Muscle of leg (tissue), 11 donors: ENCODE measurements around the gene WDR27. TPM values are rescaled to one million over a fixed set of nuclear protein-coding genes. Genes with fewer than 3 reads are reported as not detected.

Experiments used
- DNase-seq: peaks from one replicate; pipeline ENCODE4 v3.0.0; 2013
- H3K27ac ChIP-seq: one replicate; pipeline ENCODE4 v1.5.1; 2013; ENCODE audit warnings: mild to moderate bottlenecking, low read length, control low read depth
- H3K27me3 ChIP-seq: one replicate; pipeline ENCODE4 v1.6.1; 2013; ENCODE audit warnings: low read length; ENCODE audit not compliant: control insufficient read depth, insufficient read depth
- H3K36me3 ChIP-seq: one replicate; pipeline ENCODE4 v1.6.1; 2013; ENCODE audit warnings: low read length; ENCODE audit not compliant: control insufficient read depth, insufficient read depth
- H3K4me1 ChIP-seq: one replicate; pipeline ENCODE4 v1.6.1; 2013; ENCODE audit warnings: low read length; ENCODE audit not compliant: control insufficient read depth, insufficient read depth
- H3K4me3 ChIP-seq: one replicate; pipeline ENCODE4 v1.5.1; 2013; ENCODE audit warnings: low read length, control low read depth
- H3K9me3 ChIP-seq: replicated peaks from 2 replicates; pipeline ENCODE4 v1.6.1; 2013; ENCODE audit warnings: low read depth, low read length; ENCODE audit not compliant: control insufficient read depth
- WGBS: methylation state at CpG from one replicate; pipeline ENCODE4 v1.1.5; 2013; ENCODE audit warnings: missing lambda C conversion rate; ENCODE audit not compliant: insufficient coverage; 5-methylcytosine and 5-hydroxymethylcytosine counted together
- polyA plus RNA-seq, 8 donors: library from polyadenylated mRNA; unstranded; fragments of 120-200 nt; gene quantifications; one replicate each; pipeline versions ENCODE4 v1.2.1 to v1.2.3, GENCODE V29; 2013; ENCODE audit warnings: inconsistent platforms in 1 of 8, low replicate concordance in 1 of 8; ENCODE audit not compliant: insufficient read length in 8 of 8, insufficient read depth in 1 of 8
- total RNA-seq: library from RNA; stranded (reverse); fragments of 120-200 nt; gene quantifications from one replicate; pipeline ENCODE4 v1.2.4, GENCODE V29; 2013

Gene WDR27
- total and polyA plus RNA-seq, 9 donors, result 21.5 to 49.4 (median 30.3) TPM

DNA sequence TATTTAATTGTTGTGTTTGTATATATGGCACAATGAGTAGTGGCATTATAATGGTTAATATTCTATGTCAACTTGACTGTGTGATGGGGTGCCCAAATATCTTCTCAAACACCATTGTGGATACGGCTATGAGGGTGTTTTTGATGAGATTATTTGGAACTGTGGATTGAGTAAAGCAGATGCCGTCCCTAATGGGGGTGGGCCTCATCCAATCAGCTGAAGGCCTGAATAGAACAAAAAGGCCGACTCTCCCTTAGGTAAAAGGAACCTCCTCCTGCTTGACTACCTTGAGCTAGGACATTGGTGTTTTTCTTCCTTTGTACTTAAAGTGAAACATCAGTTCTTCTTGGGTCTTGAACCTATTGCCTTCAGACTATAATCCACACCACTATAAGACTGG, 207.8 kb downstream of the WDR27 start:
- Histone ChIP-seq H3K4me1 (peaks cover 9% of the 10 kb centered on the region), H3K27ac (no peak overlapping the region), H3K9me3 (no peaks in the 10 kb centered on the region), H3K4me3 (no peak overlapping the region), H3K36me3 (no peaks in the 10 kb centered on the region), H3K27me3 (no peaks in the 10 kb centered on the region)
- no CpG with 5 or more reads among the region's 3 CpGs for WGBS
- DNase-seq, result no peak

DNA sequence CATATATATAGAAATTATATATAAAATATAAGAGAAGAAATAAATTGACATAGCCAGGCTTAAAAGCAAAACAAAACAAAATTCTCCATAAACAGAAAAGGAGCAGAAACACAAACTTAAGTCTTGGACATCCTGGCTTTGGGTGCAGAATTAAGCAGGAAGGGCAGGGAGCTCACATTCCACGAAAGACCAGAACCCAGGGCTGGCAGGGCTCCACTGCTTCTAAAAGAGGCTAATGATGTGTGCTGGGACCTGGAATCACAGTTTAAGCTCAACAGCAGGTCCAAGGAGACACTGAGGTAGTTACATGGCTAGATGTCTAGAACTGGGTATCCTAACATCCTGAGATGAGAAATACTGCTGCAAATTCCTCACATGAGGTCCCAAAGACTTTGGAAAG, 210.3 kb downstream of the WDR27 start:
- WGBS, result 67% methylated on average over 1 of the region's 1 CpG
- no peak overlapping the region for H3K4me3 ChIP-seq
- H3K9me3 ChIP-seq, result no peaks in the 10 kb centered on the region
- no peaks in the 10 kb centered on the region for H3K27me3 ChIP-seq
- no peak for DNase-seq
- H3K27ac ChIP-seq, result no peak overlapping the region
- peaks cover 7% of the 10 kb centered on the region for H3K4me1 ChIP-seq
- H3K36me3 ChIP-seq, result no peaks in the 10 kb centered on the region

DNA sequence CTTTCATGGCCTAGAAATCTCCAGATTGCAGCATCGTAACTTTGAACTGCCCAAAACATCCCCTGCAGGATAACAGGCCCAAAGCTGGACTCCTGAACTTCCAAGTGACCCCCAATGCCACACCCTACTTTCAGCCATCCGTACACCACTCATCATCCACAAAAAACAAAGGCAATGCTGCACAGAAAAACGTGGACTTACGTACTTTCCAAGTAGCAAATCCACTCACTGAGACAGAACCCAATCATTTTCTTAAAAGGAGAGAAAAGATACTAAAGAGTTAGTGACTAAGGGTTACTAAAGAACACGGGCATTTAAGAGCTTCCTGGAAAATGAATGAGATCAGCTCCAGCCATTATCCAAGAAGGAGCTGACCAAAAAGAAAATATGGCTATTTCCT, 211.0 kb downstream of the WDR27 start:
- peaks cover 7% of the 10 kb centered on the region for H3K4me1 ChIP-seq
- WGBS, result 73% methylated on average over 1 of the region's 5 CpGs
- H3K27me3 ChIP-seq, result no peaks in the 10 kb centered on the region
- H3K27ac ChIP-seq, result peak overlapping the region; percentile 2
- H3K4me3 ChIP-seq, result no peak overlapping the region
- DNase-seq, result peak; percentile 73
- peaks cover under 1% of the 10 kb centered on the region for H3K9me3 ChIP-seq
- H3K36me3 ChIP-seq, result no peaks in the 10 kb centered on the region

DNA sequence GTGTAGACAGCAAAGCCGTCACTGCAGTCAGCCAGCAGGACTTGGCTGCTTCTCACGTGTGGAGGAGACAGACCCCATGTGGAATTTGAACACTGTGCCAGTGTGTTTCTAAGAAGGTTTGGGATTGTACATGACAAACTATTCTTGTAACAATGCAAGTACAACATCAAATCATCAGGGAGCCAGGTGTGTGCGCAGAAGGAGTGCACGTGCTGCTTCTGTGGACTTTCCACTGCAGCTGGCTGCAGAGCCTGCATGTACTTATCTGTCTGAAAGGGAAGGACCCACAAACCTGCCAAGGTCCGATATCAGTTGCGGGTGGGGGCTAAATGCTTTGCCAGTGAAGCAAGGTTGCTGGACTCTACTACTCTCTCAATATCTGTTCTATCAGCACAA, 211.6 kb downstream of the WDR27 start:
- peak; percentile 89 for DNase-seq
- Histone ChIP-seq H3K9me3 (peaks cover 4% of the 10 kb centered on the region), H3K27me3 (no peaks in the 10 kb centered on the region), H3K27ac (peak overlapping the region; percentile 62), H3K4me3 (no peak overlapping the region), H3K36me3 (no peaks in the 10 kb centered on the region), H3K4me1 (peaks cover 7% of the 10 kb centered on the region)
- 41% methylated on average over 3 of the region's 6 CpGs for WGBS

DNA sequence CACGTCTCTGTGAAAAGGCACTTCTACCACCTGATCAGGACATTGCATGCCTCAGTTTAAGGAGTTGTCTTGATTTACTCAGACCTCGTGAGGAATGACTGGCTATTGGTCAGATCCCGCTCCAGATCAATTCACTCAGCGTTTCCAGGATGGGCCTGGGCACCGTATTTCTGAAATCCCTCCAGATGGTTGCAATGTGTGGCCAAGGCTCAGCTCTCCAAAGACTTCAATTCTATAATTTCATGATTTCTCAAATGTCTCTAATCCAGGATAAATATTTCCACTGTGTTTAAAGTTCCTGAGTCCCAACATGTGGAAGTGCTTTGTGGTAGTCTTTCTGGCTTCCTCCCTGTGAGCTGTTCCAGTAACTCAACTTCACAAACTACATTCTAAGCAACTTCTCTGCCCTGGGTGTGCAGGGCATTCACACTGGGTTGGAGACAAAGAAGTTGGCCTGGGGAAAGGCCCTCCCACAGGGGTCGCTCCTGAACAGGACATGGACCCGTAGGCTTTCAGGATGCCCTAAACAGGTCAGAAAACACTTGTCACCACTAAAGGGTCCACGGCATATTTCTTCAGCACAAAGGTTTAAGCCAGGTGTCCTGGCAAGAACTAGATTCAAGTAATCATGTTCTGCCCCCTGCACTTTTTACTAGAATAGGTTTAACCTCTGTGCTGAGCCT, 212.1 kb downstream of the WDR27 start:
- H3K4me3 ChIP-seq, result no peak overlapping the region
- WGBS, result 53% methylated on average over 8 of the region's 8 CpGs

DNA sequence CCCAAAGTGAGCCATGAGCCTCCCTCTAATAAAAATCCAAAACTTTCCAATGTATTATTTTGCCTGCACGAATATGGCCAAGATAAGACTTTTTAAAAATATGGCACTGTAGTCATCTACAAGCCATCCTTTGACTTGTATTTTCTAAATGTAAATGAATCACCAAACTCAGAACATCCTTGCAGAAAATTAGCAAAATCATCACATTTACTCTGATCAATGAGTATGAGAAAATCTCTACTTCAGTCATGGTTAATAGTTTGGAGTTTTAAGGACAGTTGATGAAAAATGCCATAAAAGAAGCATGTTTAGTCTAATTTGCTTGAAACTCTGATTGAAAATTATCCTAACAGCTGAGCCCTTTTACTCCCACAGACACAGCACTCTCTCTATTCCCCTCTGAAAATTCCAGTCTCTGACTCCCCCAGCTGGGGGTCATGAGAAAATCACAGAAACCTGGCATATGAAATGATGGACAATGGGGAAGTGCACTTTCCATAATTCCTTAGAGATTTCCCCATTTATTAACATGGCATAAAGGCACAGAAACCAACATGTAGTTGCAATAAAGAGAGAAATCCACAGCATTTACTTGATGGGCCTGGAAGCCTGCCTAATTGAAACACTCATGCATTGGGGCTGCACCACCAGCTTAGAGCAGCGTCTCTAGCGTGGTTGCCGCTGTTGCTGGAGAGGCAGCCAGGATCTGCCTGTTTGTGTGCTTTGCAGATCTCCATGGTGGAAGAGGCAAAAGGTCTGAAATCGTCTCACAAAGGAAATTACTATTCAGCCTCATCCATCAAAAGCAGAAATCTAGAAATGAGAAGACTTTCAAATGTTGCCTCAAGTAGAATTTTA, 214.0 kb downstream of the WDR27 start:
- no peak overlapping the region for H3K27ac ChIP-seq
- H3K27me3 ChIP-seq, result no peaks in the 10 kb centered on the region
- WGBS, result 74% methylated on average over 3 of the region's 5 CpGs
- no peak overlapping the region for H3K4me3 ChIP-seq
- H3K9me3 ChIP-seq, result peaks cover 9% of the 10 kb centered on the region
- H3K36me3 ChIP-seq, result no peaks in the 10 kb centered on the region
- peak; percentile 60 for DNase-seq
- H3K4me1 ChIP-seq, result peaks cover 7% of the 10 kb centered on the region

More for the DNA sequence above, 212.1 kb downstream of the WDR27 start:
- DNase-seq, result peak; percentile 91
- Histone ChIP-seq H3K4me1 (peaks cover 7% of the 10 kb centered on the region), H3K36me3 (no peaks in the 10 kb centered on the region), H3K9me3 (peaks cover 5% of the 10 kb centered on the region), H3K27me3 (no peaks in the 10 kb centered on the region), H3K27ac (peak overlapping the region; percentile 62)

DNA sequence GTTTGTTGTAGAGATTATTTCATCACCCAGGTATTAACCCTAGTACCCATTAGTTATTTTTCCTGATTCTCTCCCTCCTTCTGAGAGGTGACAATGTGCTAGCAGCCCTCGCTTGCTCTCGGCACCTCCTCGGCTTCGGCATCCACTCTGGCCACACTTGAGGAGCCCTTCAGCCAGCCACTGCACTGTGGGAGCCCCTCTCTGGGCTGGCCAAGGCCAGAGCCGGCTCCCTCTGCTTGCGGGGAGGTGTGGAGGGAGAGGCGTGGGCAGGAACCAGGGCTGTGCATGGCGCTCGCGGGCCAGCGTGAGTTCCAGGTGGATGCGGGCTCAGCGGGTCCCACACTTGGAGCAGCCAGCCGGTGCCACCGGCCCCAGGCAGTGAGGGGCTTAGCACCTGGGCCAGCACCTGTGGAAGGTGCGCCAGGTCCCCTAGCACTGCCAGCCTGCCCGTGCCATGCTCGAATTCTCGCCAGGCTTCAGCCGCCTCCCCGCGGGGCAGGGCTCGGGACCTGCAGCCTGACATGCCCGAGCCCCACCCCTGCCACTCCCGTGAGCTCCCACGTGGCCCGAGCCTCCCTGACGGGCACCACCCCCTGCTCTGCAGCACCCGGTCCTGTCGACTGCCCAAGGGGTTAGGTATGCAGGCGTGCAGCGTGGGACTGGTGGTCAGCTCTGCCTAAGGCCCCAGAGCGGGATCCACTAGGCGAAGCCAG, 221.9 kb downstream of the WDR27 start:
- 97% methylated on average over 30 of the region's 34 CpGs for WGBS
- no peaks in the 10 kb centered on the region for H3K36me3 ChIP-seq
- H3K4me3 ChIP-seq, result no peak overlapping the region
- no peak overlapping the region for H3K27ac ChIP-seq
- no peak for DNase-seq
- no peaks in the 10 kb centered on the region for H3K27me3 ChIP-seq
- H3K4me1 ChIP-seq, result no peaks in the 10 kb centered on the region
- peaks cover 13% of the 10 kb centered on the region for H3K9me3 ChIP-seq

DNA sequence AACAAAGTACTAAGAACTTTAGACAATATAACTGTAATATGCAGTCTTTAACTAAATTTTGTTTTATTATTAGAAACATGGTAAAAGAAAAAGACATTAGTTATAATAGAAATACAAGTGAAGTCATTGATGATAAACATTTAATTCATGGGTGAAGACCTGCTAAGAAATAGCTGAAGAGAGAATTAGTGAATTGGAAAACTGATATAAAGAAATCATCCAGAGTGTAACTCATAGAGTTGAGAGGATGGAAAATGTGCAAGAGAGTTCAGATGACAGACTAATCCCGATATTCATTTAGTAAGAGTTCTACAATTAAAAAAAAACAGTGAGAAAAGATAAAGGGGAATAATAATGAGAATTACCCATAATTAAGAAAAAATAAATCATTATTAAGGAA, 227.5 kb downstream of the WDR27 start:
- H3K27ac ChIP-seq, result no peak overlapping the region
- H3K27me3 ChIP-seq, result no peaks in the 10 kb centered on the region
- WGBS, result no CpG with 5 or more reads among the region's 1 CpG
- H3K36me3 ChIP-seq, result no peaks in the 10 kb centered on the region
- H3K9me3 ChIP-seq, result peaks cover 5% of the 10 kb centered on the region
- no peak overlapping the region for H3K4me3 ChIP-seq
- no peak for DNase-seq
- H3K4me1 ChIP-seq, result no peaks in the 10 kb centered on the region

DNA sequence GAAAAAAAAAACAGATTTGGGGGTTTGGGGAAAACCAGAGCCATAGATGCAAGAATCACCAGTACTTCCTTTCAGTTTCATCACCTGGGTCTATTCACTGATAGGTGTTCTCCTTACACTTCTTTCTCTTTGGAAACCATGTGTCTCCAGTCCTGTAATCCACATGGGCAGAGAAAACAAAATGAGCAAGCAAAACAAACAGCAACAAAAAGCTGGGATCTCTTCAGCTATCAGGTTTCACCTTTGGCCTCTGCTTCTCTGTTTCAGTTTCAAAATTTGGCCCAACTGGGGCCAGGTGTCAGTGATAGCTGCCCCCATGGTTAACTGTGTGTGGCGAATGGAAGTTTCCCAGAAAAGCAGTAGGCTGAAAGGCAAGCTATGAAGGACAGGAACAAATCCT, 228.2 kb downstream of the WDR27 start:
- no peak for DNase-seq
- H3K4me1 ChIP-seq, result no peaks in the 10 kb centered on the region
- no peak overlapping the region for H3K27ac ChIP-seq
- no CpG with 5 or more reads among the region's 1 CpG for WGBS
- H3K4me3 ChIP-seq, result no peak overlapping the region
- H3K27me3 ChIP-seq, result no peaks in the 10 kb centered on the region
- peaks cover 5% of the 10 kb centered on the region for H3K9me3 ChIP-seq
- H3K36me3 ChIP-seq, result no peaks in the 10 kb centered on the region

DNA sequence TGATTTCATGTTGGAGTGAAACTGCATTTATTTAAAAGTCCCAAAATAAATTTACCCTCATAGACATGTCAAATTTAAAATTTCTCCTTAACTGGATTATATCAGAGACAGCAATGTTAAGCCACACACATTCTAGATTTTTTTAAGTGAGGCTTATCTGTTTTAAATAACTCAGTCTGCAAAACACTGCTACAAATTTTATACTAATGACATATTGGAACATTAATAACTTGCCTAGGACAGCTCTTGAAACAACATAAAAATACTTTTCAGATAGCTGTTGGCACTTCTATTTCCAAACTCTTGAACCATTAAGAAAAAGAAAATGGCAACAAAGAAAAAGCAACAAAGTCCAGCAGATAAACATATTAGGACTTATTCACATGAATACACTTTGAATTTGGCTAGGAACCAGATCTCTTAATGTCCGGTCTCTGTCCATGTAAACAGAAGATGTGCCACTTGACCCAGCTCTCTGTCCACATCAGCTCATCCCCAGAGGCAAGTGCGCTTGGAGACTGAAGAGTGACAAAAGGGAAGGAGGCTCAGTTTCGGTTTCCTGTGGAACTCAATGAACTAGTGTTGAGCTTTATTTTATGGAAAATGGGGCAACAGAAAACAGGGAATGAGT, 228.9 kb downstream of the WDR27 start:
- H3K9me3 ChIP-seq, result peaks cover 7% of the 10 kb centered on the region
- H3K27ac ChIP-seq, result no peak overlapping the region
- no peaks in the 10 kb centered on the region for H3K36me3 ChIP-seq
- H3K4me3 ChIP-seq, result no peak overlapping the region
- H3K4me1 ChIP-seq, result no peaks in the 10 kb centered on the region
- 71% methylated on average over 2 of the region's 3 CpGs for WGBS
- no peaks in the 10 kb centered on the region for H3K27me3 ChIP-seq
- no peak for DNase-seq
